Daoy (cell line): ENCODE data around the gene EHMT1. TPM values are rescaled to one million over a fixed set of nuclear protein-coding genes. Genes with fewer than 3 reads are reported as not detected.
"Not testable (repeated sequence)": the region's sequence is repeated elsewhere in the genome, so short reads cannot be mapped to it uniquely, and the experiment has no call there.

Source experiments
- DNase-seq: peaks from one replicate; pipeline ENCODE4 v3.0.0-alpha.2; 2015; ENCODE audit warnings: low read depth
- total RNA-seq: library from RNA; depleted of rRNA; stranded (reverse); fragments of >200 nt; shearing (Covaris generic); gene quantifications from 2 replicates; pipeline ENCODE4 v1.2.3, GENCODE V29; 2014

The EHMT1 gene
- total RNA-seq, 1 experiment from 2014 or later: 51.9 TPM

DNA sequence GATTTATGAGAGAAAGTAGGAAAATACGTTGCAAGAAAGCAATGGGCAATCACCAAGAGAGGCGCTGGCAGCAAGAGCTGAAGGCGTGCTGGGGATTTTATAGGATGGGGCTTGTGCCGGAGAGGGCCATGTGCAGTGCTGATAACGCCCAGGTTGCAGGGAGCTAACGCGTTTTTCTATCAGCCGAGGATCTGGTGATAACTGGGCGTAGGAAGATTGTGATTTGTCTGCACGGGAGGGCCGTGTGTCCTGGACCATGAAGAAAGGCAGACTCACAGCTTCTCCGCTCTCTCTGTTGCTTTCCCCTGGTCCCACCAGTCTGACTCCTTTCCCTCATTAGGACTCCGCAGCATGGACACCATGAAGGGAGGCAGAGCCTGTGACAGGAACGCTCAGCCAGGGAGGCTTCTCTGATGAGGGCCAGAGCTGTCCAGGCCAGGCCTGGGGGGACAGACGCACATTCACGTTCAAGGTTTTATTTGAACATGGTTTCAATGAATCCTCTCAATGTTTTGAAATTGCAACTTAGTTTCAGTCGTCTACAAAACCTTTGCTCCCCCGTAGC lies 246.9 kb downstream of the EHMT1 start:
- DNase-seq: no peak

DNA sequence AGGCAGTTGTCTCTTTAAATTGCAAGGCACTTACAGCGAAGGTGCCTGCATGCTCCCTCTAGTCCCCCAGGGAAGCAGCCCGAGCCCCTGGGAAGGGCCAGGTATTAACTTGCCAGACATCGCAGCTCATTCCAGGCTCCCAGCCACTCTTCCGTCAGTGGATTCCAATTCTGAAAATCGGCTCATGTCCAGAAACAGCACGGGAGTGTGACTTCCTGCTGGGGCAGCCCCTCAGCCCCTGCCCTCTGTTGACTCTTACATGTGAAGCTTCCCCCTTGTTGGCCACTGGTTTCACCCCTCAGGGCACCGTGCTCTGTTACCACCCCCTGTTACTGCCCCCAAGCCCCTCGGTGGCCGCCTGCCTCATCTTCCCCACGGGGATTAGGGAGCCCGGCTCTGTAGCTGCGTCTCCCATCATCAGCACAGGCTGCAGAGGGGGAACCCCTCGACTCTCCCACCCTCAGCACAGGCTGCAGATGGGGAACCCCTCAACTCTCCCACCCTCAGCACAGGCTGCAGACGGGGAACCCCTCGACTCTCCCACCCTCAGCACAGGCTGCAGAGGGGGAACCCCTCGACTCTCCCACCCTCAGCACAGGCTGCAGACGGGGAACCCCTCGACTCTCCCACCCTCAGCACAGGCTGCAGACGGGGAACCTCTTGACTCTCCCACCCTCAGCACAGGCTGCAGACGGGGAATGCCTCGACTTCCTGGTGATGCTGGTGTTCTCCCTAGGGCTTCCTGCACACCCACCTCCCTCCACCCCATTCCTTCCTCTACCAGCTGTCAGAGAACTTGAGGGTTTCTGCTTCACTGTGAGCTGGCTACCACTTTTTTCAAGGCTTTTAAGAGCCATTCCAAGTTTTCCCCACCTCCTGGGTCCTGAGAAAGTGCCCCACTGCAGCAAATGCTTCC lies 247.7 kb downstream of the EHMT1 start:
- DNase-seq: no peak

DNA sequence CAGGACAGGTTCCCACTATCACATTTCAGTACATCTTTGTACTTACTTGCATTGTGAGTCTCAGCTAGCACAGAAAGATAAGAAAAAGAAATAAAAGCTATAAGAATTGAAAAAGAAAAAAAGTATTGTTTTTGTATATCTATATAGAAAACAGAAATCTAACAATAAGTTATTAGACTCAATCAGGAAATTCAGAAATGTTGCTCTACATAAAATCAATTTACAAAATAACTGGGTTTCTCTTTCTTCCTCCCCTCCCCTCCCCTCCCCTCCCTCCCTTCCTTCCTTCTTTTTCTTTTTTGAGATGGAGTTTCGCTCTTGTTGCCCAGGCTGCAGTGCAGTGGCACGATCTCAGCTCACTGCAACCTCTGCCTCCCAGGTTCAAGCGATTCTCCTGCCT lies 251.6 kb downstream of the EHMT1 start:
- DNase-seq: no peak

DNA sequence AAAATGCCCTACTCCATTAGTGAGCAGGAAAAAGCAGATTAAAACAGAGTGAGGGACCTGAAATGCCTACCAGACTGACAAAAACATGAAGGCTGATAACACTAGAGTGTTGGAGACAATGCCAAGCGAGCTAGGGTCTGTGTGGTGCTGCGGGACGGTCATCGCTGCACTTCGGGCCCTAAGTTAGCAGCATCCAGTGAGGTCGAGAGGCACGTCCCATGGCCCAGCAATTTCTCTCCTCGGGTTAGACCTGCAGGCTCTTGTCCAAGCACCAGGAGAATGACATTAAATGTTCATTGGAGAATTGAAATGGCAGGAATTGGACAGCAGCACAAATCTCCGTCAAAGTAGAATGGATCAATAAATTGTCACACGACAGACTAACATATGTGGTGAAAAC lies 253.5 kb downstream of the EHMT1 start:
- DNase-seq: no peak

DNA sequence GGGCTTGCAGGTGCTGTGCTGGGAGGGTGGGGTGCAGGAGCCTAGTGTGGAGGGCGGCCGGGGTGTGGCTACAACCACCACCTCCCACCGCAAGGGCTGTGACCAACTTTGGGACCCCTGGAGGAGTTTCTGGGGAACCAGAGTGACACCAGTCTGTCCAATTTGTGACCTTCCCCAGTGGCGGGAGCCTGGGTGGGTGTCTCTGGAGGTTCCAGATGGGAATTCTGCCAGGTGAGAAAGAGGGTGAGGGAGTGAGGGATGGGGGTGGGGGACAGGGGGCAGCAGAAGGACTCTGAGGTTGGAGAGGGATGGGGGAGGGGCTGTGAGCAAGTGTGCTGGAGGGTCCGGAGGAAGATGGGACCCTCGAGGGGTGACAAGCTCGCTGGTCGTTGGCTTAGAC lies 254.6 kb downstream of the EHMT1 start:
- no peak for DNase-seq

DNA sequence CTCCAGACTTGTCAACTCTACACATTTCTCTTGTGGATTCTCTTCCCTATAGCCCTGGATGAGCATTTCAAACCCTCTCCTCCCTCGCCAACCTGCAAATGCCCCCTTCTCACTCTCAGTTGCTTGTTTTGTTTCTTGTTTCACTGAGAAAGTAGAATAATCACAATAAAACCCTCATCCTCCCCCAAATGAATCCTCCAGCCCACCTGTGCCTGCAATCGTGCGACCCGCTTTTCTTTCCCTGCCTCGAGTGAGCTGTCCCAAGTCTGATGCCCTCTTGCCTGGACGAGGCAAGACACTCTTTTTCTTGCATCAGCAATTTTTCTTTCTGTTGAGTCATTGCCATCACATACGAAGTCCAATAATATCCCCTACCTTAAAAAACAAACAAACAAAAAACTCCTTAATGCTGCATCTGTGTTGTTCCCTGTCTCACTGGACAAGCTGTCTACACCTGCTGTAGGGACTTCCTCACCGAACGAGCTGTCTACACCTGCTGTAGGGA lies 255.1 kb downstream of the EHMT1 start:
- DNase-seq: no peak

DNA sequence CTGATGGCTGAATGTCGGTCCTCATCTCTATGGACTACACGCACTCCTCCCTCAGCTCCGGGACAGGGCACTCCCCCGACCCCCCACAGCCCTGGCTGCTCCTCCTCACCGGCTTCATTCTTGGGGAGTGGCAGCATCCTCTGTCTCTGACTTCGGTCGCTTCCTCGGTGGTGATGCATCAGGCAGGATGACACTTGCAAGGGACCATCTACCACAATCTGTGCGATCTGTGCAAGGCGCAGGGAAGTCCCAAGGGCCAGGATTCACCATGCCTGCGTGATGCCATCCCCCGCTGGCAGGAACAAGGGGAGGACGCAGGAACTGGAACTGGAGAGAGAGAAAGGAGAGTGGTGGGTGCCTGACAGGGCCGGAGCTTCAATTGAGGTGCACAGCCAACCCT lies 256.5 kb downstream of the EHMT1 start:
- no peak for DNase-seq

DNA sequence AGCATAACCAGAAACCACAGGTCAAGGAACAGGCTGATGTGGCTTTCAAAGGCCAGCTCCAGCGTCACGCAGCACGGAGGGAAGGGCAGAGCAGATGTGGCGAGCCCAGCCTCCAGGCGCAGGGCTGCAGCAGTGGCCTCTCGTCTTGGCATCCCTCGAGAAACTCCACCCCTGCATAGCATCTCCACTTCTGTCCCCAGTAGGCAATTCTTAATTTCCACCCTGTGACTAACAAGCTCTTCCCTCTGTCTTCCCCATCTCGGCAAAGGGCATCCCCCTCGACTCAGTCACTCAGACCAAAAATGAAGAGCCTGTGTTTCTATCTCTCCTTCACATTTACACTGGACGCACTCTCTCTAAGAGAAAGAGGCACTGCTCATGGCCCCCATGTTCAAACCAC lies 257.0 kb downstream of the EHMT1 start:
- DNase-seq: no peak

GRCh38 chr9:137876269-137876668 lies 257.5 kb downstream of the EHMT1 start:
- no peak for DNase-seq

GRCh38 chr9:137876781-137877386 lies 258.1 kb downstream of the EHMT1 start:
- DNase-seq: no peak

GRCh38 chr9:137877506-137878122 lies 258.8 kb downstream of the EHMT1 start, which contains the start of gene CACNA1B:
Gene CACNA1B, plus strand, starts transcription at chr9:137877782. Its CDS starts 152 bp downstream, at chr9:137877934.
- peak; percentile 50 for DNase-seq

GRCh38 chr9:137878146-137878941 lies 259.5 kb downstream of the EHMT1 start:
- peak; percentile 56 for DNase-seq

- DNase-seq: no peak
Observed at GRCh38 chr9:137879052-137879451, 260.2 kb downstream of the EHMT1 start.

DNA sequence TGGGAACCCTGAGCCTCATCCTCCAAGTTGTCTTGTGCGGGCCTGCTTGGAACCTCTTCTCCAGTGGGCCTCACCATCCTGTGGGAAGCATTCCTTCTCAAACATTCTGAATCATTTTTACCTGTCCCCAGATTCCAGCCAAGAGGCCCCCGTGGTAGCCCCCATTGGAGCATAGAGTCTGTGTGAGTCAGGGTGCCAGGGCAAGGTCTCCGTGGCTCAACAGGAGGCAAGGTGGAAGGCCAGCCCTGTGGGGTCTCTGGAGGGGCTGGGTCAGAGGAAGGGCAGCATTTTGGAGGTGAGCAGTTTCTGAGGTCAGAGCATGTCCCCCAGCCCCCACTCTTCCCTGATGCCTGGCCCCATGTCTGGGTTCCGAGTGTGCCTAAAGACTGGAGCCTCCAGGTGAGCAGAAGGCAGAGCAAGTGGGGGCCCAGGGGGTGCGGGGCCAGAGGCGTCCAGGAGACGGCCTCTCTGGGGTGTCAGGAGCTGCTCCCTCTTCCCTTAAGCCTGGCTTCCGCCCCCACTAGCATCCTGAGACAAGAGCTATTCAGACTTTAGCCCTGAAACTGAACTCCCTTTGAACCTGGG lies 260.9 kb downstream of the EHMT1 start:
- DNase-seq: no peak

DNA sequence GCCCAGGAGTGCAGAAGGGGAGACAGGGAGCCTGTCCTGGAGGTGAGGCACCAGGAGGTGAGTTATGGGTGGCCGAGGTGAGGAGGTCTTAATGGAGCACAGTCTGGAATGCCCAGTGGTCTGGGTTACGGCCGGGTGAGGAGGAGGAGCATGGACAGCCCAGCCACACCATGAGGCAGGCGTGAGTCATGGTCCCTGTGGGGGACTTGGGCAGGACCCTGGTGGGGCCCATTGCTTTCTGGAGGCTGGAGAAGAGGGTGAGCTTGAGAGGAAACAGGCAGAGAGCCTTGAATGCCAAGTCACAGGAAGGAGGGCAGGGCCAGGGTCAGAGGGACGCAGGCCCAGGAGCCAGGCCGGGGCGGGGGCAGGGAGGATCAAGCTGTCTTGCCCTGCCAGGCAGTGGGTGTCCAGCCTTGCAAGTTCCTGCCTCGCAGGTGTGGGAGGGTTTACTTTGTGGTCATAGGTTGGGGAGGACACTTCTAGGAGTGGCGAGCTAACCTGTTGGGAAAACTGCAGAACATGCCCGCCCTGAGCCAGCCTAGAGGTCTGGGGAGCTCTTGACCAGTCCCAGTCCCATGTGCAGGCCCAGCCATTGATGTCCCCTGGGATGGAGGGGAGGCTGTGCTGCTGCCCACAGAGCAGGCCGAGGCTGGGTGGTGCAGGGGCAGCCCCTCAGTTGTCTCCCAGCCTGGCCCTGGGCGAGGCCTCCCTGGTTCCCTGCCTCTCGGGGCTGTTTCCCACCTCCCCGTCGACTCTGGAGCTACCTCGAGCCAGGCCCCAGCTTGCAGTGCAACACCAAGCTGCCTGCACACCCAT lies 261.6 kb downstream of the EHMT1 start:
- DNase-seq: peak; percentile 48

- DNase-seq: no peak
Observed at GRCh38 chr9:137880976-137881530, 262.2 kb downstream of the EHMT1 start.

GRCh38 chr9:137881591-137882505 lies 263.0 kb downstream of the EHMT1 start:
- no peak for DNase-seq

- DNase-seq: no peak
Observed at GRCh38 chr9:137882506-137882821, 263.7 kb downstream of the EHMT1 start.

DNA sequence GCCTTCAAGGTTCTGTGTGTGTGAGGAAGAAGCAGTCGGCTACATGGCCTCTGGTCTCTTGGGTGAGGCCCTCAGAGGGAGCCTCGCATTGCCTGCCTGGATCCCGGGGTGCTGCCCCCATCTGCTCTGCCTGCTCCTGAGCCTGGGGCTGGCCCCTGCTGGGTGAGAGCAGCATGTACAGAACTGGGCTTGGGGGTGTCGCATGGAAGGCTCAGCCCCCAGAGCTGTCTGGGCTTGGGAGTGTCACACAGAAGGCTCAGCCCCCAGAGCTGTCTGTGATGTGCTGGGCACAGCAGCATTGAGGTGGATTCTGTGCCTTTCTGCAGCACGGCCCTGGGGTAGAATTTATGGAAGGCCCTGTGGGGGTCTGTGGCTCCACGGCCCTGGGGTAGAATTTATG lies 265.2 kb downstream of the EHMT1 start:
- not testable (repeated sequence) for DNase-seq
